ENCODE results near the gene MAEA.

Gene MAEA

DNA sequence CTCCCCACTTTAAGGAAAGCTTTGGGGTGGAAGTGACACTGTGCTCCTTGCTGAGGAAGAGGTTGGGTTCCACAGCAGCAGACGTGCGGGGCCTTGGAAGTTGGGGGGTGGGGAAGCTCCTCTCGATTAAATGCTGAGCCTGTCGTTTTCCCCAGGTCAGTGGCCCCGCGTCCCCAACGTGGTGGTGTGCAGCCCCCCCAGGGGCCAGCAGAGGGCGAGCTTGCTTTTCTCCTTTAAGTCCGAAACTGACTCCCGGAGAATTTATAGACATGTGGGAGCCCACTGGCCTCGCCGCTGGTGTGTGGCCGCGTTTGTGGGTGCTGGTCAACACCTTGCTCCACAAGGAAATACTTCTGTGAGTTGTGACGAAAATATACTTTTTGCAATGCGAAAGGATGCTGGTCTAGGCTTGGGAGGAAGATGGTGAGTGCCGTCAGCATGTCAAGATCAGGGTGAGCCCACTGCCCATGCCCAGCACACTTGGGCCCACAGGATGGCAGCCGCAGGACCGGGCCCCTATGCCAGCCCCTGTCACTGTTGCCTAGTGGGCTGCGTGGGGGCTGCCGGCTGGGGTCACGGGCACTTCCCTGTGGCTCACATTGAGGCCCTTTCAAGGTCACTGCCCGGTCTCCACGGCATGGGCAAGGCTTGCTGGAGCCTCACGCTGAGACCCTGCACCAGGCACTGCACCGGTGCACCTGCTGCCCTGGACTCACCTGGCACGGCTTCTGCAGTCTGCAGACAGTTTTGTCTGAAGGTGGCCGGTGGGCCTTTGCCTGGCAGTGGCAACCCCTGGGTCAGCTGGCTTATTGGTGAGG, 66.7 kb downstream of the MAEA start:
- peak; percentile 85 for DNase-seq

DNA sequence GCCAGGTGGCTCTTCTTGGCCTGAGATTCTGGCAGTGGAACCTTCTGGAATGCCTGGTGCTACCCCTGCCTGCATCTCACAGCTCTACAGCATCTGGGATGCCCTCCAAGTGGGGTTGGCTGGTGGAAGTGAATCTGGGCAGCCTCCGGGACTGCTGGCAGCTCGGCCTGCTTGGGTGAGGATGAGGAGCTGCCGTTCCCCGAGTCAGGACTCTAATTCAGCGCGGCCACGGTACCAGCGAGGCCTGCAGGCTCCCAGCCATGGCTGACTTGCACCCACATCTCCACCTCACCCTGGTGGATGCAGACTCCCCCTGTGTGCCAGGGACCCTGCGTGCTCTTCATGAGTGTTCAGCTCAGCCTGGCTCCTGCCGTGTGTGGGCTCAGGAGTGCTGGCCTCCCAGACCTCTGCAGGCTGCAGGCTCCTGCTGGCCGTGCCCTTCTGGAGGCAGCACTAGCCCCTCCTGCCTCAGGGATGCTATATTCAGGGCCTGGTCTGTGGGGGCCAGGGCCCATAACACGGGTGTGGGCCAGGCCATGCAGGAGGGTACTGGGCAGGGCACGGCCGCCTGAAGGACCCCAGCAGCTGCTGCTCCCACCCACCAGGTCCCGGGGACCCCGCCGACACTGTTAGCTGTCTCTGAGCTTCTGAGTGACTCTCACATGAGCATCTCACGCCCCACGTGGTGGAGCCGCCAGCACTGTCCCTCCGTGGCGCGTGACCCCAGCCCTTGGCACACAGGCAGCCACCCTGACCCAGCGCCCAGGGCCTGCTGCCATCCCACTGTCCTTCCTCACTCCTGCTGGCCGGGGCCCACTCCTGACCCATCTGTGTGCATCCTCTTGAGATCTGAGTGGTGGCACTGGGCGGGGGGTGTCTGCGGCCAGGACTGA, 67.9 kb downstream of the MAEA start:
- no peak for DNase-seq

DNA sequence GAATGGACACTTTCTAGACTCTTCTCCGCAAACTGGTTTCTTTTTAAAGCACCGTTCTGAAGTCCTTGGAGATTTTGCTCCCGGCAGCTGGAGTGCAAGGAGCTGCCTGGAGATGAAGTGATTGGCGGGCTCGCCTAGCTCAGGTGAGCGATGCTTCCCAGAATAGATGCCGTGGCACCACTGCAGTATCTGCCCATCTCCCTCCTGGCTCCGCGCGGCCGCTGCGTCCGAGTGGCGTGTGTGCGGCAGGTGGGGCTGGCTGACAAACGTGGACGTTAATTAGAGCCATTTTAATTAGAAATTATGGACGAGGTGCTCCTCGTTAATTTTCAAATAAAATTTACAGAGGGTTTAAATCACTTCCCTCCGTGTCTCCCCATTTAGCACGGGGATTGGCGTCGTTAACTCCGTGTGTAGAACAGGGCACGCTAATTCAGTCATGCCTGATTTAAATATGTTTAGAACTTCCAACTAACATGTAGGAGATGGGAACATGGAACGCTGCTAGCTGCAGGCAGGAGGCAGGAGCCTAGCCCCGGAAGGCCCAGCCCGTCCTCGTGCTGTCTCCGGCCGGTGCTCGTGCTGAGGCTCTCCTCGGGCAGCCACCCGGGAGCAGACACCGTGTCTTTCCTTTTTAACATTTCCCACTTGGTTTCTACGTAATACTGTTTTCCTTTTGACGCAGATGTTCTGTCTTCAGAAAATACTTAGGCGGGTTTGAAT, 68.9 kb downstream of the MAEA start:
- no peak for DNase-seq

DNA sequence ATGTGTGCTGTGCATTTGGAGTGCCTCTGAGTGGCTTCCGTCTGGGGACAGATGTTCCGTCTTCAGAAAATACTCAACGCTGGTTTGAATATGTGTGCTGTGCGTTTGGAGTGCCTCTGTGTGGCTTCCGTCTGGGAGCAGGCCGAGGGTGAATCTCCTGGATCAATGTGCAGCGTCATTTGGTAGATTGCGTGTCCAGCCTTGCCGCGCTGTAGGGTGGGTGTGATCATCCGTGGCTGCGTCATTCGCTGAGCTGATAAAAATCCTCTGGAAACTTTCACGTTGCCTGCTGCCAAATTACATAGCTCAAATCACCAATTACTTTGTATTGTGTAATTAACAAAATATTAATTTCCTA, 69.4 kb downstream of the MAEA start:
- DNase-seq = no peak

DNA sequence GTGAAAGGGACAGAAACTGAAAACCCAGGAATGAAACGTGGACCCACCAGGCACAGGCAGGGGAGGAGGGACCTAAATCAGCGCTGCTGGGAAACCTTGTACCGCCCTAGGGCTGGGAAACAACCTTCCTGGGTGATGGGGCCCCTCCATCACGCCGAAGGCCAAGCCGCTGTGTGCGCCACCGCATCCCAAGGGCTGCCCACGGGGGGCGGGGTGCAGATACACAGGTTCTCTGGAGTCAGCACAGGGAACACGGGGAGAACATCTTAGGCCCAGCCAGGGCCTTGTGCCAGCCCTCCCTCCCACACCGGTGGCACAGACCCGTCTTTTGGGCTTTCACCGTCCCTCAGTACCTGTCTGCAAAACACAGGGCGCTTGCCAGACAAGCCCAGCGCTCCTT, 70.3 kb downstream of the MAEA start:
- no peak for DNase-seq

DNA sequence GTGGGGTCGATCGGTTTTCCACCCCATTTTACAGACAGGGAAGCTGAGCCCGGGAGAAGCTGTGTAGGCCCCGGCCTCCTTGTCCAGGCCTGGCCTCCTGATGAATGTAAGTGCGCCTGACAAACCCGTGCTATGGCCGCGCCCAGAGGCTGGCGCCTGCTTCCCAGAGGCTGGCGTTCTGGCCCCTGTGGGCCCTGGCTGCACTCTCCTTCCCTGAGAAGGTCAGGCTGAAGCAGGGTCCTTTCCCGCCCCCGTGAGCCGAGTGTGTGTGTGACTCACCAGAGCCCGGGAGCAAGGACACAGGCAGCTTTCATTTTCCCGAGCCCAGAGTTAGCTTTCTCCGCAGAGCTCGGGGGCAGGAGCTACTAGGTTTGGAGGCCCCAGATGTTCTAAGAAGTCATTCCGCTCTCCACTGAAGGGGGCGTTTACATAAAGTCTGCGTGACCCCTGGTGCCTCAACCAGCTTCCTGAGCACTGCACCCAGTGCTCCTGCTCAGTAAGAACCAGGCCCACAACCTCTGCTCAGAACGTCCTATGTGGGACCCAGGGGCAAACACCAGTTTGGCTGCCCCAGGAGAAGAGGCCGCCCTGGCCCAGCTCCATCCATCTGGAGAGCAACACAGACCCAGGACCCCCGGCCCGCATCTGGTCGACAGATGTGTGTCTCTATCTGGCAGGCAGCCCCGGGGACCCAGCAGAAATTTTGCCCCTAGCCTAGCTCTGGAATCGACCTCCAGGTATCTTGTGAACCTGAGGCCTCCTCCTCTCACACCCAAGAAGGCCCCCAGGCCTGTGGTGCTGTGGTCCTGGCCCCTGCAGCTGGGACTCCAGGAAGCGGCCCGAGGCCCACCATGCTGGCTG, 71.0 kb downstream of the MAEA start:
- DNase-seq = no peak

DNA sequence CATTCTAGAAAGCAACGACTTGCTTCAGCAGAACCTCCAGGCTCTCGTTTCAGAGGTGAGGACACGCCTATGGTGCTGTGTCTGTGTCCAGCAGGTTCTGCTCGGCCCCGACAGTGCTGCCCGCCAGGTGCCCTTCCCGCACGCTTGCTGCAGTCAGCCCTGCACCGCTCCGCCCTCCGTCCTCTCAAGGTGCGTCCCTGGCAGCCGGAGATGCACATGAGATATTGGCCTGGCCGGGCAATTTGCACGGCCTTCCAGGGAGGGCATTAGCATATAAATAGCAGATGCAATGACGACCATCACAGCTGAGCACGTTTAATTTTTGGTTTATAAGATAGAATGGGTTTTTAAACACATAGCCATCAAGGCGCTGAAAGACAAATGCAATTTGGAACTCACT, 71.7 kb downstream of the MAEA start:
- DNase-seq = no peak

DNA sequence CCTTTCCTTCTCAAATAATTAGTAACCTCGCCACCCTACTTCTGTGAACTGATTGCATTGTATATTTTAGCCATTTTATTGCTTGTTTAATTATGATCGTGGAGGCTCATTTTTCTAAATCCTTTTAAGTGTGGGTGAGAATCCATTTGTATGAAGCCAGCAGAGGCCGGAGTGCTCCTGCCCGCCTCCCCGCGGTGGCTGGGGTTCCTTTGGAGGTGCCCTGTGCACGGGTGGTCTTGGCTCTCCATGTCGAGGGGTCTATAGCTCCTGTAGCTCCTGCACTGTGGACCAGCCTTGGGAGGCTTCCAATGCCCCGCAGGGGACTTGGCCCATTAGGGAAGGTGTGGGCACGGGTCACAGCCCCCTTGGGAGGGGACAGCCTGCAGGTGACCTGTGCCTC, 72.4 kb downstream of the MAEA start:
- no peak for DNase-seq

DNA sequence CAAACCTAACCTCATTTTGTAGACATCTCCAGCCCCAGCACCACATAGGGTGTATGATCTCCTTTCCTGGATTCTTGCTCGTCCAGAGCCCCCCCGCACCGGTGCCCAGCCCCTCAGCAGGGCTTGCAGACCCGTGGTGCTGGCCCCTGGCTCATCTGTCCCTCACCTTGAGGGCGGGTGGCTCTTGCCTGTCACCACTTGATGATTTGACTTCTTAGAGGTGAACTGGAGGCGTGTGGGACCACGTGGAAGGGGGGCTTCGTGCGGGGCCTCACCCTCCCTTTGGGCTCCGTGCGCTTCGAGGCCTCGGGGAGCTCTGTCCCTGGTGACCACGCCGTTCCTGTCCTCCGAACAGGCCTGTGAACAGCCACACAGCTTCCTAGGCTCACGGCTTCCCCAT, 72.8 kb downstream of the MAEA start:
- DNase-seq = no peak

DNA sequence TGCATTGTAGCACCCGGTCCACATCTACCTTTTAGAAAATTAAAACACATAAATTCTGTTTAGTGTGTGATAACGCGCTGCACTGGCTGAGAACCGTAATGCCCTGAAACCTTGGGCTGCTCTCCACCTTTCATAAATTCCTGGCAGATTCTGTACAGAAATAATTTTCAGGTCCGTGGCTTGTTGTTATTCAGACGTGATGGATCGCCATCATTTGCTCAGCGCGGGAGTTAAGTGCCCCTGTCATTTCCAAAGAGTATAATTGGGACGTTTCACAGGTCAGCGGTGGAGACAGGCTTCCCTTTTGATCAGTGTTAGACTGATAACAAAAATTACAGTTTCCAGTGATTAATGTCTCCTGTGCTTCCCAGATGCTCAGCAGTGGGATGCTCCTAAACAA, 73.8 kb downstream of the MAEA start:
- DNase-seq = no peak

DNA sequence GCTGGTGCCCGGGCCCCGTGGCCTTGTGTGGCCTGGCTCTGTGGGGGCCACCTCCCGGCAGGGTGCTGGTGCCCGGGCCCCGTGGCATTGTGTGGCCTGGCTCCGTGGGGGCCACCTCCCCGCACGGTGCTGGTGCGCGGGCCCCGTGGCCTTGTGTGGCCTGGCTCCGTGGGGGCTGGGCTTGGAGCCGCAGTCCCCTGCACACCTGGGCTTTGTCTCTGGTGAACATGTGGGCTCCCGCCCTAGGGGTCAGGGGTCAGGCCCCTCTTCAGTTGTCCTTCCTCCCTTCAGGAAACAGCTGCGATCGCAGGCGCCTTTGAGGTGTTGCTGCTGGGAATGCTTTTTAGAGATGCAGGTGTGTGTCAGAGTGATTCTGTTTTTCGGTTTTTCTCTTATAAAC, 74.5 kb downstream of the MAEA start:
- DNase-seq = no peak

DNA sequence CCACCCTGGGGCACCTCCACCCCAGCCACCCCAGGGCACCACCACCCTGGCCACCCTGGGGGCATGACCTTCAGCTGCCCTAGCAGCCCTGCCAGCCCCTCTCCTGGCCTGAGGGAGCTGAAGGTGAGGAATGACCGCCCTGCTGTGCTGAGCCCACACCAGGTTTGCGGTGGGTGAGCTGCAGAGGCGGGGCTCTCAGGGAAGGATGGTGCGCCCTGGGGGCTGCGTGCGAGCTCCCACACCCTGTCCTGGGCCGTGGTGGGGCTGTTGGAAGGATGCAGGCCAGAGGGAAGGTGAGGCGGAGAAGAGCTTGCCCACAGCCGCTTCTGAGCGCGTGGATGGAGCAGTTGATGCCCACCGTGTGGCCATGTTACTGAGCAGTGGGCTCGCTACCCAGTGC, 75.1 kb downstream of the MAEA start:
- no peak for DNase-seq

DNA sequence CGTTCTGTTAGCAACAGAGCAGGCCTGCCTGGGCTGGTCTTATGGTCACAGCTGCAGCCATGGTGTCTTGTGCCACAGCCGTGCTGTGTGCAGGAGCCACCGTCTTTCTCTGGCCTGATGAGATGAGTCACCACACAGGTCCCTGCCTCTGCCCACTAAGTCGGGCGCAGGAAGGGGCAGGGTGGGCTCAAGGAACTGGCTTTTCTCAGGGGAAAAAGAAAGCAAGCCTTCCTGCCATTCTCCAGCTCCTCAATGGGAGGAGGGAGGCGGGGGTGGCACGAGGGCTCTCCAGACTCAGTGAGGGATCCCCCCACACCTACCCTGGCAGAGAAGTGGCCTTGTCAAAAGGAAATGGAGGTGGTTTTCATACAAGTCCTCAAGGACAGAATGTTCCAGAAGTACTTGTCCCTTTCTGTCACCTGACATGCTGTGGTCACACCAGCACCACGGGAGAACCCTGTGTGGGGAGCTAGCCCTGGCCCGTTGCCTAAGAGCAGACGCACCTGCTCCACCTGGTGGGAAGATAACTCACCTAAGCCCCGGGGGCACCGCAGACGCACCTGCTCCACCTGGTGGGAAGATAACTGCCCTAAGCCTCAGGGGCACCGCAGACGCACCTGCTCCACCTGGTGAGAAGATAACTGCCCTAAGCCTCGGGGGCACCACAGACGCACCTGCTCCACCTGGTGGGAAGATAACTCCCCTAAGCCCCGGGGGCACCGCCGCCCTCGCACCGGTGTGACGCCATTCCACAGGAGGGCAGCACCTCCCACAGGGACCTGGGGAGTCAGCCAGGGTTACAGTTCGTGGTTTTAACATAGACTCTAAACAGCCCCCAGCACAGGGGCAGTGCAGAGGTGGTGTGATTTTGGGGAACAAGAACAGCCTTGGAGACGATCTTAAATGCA, 75.8 kb downstream of the MAEA start:
- peak; percentile 67 for DNase-seq

DNA sequence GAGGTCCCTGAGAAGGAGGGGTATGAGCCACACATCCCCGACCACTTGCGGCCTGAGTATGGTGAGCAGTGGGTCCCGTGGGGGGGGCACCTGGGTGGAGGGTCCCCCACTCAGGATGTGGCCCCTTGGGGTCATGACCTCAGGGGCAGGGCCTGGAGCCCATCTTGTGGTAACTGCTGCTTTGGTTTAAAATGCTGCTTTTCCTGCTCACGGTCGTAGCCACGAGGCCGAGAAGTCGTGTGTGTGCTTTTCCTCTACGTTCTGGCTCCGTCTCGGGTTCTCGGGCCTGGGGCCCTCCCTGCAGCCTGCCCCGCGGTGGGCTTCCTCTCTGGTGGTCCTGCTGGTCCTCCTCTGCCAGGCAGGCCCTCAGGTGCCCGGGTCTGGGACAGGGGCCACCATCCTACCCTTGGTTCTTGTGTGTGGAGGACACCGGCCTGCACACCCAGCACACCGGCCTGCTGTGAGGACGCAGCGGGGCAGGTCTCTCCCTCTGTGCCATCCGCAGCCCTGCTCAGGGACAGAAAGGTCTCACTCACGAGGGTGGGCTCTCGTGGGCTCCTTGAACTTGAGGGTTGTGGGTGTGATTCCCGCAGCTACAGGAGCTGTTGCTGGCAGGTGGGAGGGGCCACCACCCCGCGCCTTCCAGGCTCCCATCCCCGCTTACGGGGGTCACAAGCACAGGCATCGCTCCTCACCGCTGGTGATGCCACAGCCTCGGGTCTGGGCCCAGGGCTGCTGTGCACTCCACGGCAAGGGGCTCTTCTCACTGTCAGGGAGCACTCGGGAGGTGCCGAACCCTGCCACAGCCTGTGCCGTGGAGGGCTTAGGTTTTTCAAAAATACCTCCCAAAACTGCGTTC, 76.9 kb downstream of the MAEA start:
- DNase-seq = no peak

DNA sequence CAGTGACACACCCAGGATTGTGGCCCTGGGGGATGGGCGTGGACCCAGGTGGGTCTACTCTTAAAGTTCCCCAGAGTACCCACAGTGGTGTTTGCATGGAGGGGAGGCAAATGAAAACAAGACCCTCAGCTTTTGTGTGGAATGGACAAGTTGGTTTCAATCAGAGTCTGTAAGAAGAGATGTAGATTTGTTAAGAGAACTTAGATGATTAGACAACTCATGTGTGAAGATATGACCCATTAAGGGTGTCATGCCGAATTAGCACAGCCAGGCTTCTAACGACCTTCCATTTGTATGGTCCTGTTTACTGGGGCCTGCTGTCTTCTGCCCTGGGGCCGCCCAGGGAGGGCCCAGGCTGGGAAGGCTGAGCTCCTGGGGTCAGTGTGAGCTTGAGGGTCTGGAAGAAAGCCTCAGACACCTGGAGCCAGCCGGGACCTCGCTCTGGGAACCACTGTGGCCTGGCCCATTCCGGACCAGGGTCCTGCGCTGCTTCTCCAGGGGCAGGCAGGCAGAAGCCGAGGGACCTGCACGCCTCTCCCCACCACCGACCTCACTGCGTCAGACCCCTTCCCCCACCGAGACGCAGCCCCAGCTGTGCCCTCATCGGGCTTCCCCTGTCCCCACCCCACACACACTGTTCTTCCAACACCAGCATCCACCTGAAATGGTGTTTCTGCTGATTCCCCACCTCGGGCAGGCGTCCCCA, 77.7 kb downstream of the MAEA start:
- DNase-seq = no peak

DNA sequence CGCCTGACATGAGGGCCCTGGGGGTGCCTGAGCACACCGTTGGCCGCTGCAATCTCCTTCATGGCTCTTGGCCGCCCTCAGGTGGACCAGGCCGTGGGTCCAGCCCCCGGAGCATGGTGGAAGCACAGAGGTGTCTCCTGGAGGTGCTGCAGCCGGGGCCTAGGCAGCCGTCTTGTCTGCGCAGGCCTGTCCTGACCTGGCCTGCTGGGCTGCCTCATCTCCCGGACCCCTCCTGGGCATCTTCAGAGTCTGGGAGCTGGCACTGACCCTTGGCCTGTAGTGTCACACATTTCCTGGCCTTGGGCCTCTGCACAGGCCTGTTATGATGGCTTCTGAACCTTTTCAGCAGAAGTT, 78.2 kb downstream of the MAEA start:
- DNase-seq = no peak

DNA sequence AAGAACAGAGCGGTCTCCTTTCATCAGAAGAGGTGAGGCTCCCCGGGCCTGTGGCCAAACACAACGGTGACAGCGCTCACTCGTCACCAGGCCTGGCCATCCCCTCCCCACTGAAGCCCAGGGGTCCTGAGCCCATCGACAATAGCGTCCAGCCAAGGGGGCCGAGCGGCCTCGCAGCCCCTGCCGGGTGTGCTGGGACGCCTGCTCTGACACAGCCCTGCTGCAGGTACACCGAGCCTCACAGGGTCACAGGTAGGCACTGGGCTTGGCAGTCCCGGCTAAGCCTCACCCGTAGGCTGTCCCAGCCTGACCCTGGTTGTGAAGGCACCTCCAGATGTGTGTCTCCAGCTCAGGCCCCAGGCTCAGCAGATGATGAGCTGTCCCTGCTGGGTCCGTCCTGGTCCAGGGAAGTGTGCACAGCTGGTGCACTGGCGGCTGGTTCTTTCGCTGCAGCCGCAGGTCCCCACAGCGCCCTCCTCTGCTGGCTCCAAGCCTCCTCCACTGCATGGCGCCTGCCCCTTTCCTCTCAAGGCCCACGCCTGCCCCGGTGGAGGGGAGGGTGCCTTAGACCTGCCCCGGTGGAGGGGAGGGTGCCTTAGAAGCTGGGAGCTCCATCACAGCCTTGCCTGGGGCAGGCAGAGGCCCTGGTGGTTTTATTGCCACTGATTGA, 78.9 kb downstream of the MAEA start:
- DNase-seq = peak; percentile 40

DNA sequence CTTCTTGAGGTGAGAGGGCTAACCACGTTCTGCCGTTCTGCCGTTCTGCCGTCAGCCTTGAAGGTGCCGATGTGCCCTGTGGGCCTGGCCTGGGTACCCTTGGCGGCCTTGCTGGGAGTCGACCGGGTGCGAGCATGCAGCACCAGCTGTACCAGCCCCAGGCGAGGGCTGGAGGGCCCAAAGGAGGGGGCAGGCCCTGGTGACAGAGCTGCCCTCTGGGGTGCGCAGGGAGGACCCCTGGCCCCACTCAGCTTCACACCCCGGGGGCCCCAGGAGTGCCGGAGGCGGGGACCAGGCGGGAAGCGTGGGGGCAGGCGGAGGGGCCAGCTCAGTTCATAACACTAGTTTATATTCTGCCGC, 79.4 kb downstream of the MAEA start:
- DNase-seq = no peak

DNA sequence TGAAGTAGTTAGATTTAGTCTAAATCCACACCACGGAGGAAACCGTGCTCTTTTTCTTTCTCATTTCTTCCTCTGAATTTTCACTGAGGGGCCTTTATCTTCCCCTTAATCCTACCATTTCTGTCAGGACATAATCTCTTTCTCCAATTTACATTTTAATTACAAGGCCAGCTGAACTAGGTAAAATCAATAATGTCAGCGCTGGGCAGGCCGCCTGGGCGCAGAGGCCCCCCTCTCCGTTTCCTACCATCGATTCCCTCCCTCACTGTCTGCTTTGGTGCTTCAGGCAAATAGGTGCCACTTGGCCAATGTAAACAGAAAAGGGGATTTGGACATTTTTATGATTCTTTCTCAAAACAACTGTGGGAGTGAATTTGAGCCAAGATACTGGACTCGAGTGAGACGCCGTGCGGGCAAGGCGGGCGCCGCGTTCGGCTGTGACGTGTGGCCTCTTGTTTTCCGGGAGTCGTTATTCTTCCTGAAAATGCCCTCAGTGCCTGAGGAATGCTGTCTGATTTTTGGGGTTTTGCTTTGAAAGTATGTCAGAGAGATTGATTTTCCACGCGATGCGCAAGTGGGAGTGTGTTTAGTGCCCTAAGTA, 79.9 kb downstream of the MAEA start:
- DNase-seq = no peak

Measured in 8988T (cell line).